ENCODE measurements around the gene CDHR1.
A peak's percentile ranks its signal among the peaks of the same experiment; 100 is the strongest.

- no peak for TF ChIP-seq CTCF (IDR thresholded peaks at IDR 0.05)
- peak in 2 of 4 donors; percentile 13 to 35 for TF ChIP-seq POLR2AphosphoS5 (IDR thresholded peaks at IDR 0.05)
- no peak for TF ChIP-seq POLR2A (IDR thresholded peaks at IDR 0.05)
Measured at GRCh38 chr10:84244651-84245270, 50.4 kb downstream of the CDHR1 start, which contains the start of gene RGR.
